ENCODE measurements around the gene DAGLA.

DNA sequence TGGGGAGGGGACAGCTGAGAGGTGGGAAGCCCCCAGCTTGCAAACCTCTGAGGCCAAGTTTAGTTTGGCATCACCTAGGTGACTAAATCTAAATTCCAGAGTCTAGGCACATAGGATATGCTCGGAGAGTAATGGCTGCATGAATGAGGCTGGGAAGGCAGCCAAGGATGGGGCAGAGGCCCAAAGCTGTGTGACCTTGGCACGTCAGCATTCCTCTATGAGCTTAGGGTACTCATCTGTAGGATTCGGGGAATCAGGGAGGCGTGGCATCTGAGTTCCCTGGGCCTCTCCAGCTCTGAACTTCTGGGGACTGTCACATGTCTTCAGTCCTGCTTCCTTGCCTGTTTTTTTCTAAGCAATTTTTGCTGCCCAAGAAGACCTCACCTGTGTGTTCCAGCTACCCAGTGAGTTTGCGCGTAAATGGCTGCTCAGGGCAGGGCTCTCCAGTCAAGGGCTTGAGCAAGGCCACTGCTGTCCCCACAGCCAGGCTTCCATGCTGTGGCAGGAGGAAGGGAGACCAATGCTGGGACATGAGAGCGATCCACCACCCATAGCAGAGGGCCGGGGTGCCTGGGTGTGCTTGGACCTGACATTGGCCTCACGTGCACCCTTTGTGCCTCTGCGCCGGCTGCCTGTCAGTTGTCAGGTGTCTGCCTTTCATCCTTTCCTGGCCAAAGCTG lies 13.9 kb downstream of the DAGLA start:
- TF ChIP-seq POLR2AphosphoS5 (IDR thresholded peaks at IDR 0.05) (no peak), POLR2A (IDR thresholded peaks at IDR 0.05) (no peak)
- TF ChIP-seq, protein P1, sequence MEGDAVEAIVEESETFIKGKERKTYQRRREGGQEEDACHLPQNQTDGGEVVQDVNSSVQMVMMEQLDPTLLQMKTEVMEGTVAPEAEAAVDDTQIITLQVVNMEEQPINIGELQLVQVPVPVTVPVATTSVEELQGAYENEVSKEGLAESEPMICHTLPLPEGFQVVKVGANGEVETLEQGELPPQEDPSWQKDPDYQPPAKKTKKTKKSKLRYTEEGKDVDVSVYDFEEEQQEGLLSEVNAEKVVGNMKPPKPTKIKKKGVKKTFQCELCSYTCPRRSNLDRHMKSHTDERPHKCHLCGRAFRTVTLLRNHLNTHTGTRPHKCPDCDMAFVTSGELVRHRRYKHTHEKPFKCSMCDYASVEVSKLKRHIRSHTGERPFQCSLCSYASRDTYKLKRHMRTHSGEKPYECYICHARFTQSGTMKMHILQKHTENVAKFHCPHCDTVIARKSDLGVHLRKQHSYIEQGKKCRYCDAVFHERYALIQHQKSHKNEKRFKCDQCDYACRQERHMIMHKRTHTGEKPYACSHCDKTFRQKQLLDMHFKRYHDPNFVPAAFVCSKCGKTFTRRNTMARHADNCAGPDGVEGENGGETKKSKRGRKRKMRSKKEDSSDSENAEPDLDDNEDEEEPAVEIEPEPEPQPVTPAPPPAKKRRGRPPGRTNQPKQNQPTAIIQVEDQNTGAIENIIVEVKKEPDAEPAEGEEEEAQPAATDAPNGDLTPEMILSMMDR (IDR thresholded peaks at IDR 0.05): no peak

Data from gastroesophageal sphincter (tissue), 3 donors.